GM11168 (cell line): Measurements from ENCODE around the gene ACOT11.
"Not testable (repeated sequence)": the region's sequence is repeated elsewhere in the genome, so short reads cannot be mapped to it uniquely, and the experiment has no call there.

Source experiments
- in situ Hi-C: fragments of 300-500 bp; cut with MboI; formaldehyde crosslinking; loops from one replicate; pipeline ENCODE4 v1.12.0; 2022; ENCODE audit warnings: low sequenced_read_pairs; ENCODE audit not compliant: unreplicated experiment

The ACOT11 gene

GRCh38 chr1:54536656-54537055 is 11.4 kb upstream of the ACOT11 start:
- in situ Hi-C loops = not testable (repeated sequence)

- in situ Hi-C loops = no loop called here
Measured at GRCh38 chr1:54537611-54538010, 10.4 kb upstream of the ACOT11 start.

GRCh38 chr1:54538538-54538937 is 9.5 kb upstream of the ACOT11 start:
- in situ Hi-C loops = no loop called here

DNA sequence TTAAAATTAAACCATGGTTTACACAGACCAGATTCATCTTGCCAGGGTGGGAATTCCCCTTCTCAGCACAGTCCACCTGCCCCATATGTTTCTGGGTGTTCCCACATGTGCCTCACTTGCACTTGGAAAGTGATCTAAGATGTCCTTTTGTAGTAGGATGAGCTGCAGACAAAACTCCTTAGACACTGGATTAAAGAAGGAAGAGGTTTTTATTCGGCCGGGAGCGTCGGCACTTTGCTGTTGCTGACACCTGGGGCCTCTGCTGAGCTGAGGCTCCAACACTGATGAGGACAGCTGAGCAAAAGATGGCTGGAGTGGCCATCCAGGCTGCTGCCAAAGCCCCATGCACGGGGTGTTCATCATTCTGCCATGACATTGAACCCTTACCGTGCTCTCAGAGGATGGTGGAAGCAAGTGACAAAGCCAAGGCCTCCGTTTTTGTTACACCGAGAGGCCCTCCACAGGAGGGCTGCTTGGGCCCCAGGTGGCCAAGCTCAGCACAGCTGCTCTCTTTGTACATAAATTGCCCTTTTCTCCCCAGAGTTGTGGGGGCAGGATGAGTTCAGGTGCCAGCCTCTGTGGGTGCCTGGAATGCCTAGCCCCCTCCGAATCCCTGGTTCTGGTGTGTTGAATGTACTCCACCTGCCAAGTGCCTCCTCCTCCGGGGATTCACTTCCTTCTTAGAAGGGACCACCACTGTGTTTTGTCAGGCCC is 7.3 kb upstream of the ACOT11 start:
- in situ Hi-C loops = no loop called here

- in situ Hi-C loops = no loop called here
Measured at GRCh38 chr1:54542120-54542961, 5.7 kb upstream of the ACOT11 start.

DNA sequence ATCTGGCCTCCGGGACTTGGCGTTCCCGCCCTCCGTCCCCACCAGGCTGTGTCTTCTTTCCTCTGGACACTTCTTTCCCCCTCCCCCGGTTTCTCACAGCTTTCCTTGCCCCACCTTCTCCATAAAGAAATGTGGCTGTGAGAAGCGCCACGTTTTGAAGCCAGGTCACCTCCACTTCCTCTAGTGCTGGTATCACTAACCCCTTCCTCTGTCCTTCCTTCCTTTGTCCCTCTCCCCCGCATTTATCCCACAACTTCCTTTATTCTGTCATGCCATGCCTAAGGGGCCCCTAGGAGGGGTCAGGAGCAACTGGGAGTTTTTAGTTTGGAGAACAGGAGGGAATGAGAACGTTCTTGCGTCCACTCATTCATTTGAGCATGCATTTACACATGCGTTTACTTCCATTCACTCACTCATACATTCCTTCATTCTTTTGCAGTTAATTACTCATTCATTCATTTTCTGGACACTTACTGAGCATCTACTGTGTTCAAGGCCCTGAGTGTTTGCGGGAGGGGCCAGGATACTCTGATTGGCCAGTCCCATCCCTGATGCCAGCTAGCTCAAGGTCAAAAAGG is 5.0 kb upstream of the ACOT11 start:
- in situ Hi-C loops = no loop called here

GRCh38 chr1:54543729-54544496 is 4.1 kb upstream of the ACOT11 start:
- in situ Hi-C loops = no loop called here

DNA sequence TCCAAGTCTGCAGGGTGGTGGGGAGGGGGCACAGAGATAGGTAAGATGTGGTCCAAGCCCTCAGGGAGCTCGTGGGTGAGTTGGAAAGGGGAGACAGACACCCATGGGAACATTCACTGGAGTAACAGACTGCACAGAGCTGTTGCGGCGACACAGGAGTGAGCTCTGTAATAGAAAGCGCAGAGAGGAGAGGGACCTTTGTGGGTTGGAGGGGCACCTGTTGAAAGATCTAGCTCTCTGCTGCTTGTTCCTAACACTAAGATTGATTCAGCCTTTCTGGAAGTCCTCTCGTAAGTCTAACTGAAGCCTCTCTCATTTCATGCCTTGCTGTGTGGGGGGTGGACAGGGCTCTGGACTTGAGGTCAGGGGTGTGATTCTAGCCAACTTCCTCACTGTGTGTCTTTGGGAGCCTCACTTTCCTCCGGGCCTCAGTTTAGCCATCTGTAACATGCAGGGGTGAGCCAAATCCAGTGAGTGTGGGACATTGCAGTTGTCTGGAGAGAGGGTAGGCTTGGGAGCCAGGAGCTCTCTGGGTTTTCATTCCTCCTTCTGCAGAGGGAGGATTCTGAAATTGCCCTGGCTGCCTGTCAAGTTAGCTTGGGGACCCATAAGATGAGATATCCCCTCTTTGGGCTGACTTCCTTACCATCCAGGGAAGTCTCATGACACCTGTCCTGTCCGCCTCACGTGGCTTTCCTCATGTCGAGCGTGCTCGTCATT is 2.0 kb upstream of the ACOT11 start:
- in situ Hi-C loops = no loop called here

- in situ Hi-C loops = no loop called here
Measured at GRCh38 chr1:54546651-54547401, 1.2 kb upstream of the ACOT11 start.

- in situ Hi-C loops = no loop called here
Measured at GRCh38 chr1:54548389-54549044, 489 bp downstream of the ACOT11 start.

DNA sequence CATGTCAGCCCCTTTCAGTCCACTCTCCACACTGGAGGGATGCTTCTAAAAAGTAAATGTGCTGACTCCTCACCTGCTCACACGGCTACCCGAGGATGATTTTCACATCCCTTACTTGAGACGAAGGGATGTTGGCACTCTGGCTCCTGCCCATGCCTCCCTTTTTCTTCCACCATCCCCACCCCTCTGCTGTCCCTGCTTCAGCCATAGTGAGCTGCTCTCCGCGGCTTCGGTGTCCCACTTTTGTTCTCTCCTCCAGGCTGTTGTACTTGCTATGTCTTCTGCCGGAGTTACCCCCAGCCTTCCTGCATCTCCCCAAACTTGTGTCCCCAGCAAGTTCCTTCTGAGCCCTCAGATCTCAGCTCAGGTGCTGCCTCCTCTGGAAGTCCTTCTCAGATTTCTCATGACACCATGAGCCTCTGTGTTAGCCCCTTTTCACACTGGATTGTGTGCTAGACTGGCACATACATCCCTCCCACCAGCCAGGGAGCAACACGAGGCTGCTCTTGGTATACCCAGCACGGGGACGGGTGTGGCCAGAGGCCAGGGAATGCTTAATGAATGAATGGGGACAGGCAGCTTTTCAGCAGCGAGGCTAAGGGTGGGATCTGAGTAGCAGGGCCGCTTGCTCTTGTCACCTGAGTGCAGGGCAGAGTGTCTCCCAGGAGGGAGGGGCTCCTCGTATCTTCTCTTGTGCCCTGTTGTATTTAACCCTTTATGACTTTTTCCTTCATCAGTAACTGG is 1.3 kb downstream of the ACOT11 start:
- in situ Hi-C loops = no loop called here

DNA sequence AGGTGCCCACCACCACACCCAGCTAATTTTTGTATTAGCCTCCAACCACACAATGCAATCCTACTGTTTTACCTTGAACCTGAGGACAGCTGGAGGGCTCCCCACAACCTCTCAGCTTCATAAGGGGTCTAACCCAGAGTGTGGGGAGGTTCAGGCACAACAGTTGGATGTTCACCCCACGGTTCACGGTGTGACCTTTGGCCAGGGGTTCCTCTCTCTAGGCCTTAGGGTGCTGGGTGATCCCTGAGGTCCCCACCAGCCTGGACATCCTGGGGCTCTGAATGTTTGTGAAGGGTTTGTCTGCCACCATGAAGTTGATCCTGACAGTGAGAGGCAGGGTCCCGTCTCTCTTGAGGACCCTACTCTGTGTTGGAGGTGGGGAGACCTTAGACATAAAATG is 3.9 kb downstream of the ACOT11 start:
- in situ Hi-C loops = no loop called here

DNA sequence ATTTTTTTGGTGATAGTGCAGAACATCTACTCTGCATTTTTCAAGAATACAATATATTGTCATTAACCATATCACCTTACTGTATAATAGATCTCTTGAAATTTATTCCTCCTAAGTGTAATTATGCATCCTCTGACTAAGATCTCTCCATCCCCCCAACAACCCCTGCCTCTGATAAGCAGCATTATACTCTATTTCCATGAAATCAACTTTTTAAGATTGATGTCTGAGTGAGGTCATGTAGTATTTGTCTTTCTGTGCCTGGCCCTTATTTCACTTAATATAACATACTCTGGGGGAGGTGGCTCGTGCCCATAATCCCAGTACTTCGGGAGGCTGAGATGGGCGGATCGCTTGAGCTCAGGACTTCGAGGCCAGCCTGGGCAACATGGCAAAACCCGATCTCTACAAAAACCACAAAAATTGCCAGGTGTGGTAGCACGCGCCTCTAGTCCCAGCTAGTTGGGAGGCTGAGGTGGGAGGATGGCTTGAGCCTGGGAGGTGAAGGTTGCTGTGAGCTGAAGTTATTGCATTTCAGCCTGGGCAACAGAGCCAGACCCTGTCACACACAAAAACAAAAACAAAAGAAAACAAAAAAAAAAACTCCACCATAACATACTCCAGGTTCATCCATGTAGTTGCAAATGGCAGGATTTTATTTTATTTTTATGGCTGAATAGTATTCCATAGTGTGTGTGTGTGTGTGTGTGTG is 5.7 kb downstream of the ACOT11 start:
- in situ Hi-C loops = no loop called here

- in situ Hi-C loops = no loop called here
Measured at GRCh38 chr1:54556110-54556509, 8.1 kb downstream of the ACOT11 start.

DNA sequence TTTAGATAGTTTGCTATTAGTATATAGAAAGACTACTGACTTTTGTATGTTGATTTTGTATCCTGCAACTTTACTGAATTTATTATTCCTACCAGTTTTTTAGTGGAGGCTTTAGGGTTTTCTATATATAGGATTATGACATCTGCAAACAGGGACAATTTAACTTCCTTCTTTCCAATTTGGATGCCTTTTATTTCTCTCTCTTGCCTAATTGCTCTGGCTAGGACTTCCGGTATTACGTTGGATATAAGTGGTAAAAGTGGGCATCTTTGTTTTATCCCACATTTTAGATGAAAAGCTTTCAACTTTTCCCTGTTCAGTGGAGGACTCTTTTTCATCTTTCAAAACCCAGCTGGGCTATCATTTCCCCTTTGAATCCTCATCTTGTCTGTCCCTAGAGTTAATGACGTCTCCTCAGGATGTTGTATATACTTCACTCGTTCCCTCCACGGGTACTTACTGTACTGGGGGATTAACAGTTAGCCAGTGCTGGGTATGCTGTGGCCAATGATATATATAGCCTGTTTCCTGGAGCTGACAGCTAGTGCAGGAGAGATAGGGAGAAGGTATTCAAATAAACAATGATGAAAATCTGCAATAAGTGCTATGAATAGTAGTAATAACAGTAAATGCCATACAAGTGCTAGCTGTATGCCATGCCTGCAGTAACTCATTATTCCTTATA is 9.8 kb downstream of the ACOT11 start:
- in situ Hi-C loops = no loop called here

- in situ Hi-C loops = no loop called here
Measured at GRCh38 chr1:54558434-54559030, 10.5 kb downstream of the ACOT11 start.
